HL-60 (cell line): ENCODE data around the gene NFASC.

ENCODE experiments used
- CTCF ChIP-seq: IDR thresholded peaks from one replicate; pipeline ENCODE4 v1.5.1; 2011; ENCODE audit warnings: low read length, control low read depth, inconsistent platforms; ENCODE audit not compliant: insufficient read depth
- POLR2AphosphoS5 ChIP-seq: IDR thresholded peaks from 2 replicates; pipeline ENCODE4 v1.6.1; 2012; ENCODE audit warnings: low read depth
- REST ChIP-seq: IDR thresholded peaks from 2 replicates; pipeline ENCODE4 v1.6.1; 2012; ENCODE audit warnings: low read depth; ENCODE audit not compliant: insufficient replicate concordance

- no peak for TF ChIP-seq CTCF
- TF ChIP-seq REST = no peak
- no peak for TF ChIP-seq POLR2AphosphoS5
These were observed 173.2 kb downstream of the NFASC start for GRCh38 chr1:205043866-205044265.
